Psoas muscle (tissue), 8 donors: ENCODE results near the gene LRFN2. TPM values are rescaled to one million over a fixed set of nuclear protein-coding genes. Genes with fewer than 3 reads are reported as not detected.

Experiments used
- ATAC-seq, 4 donors: fragments of 200-7000 bp; cut with Tn5 transposase; one replicate each; pipeline ENCODE4 v1.9.1; 2020; ENCODE audit warnings: moderate library complexity in 3 of 4, mild to moderate bottlenecking in 2 of 4
- DNase-seq, 2 donors: peaks; one replicate each; pipeline ENCODE4 v3.0.0-alpha.2; 2020
- H3K27ac ChIP-seq: fragments of 200-600 bp; one replicate; pipeline ENCODE4 v1.8.0; 2022
- H3K27me3 ChIP-seq, 3 donors: fragments of 200-600 bp in 1 of 3; one replicate each; pipeline versions ENCODE4 v1.6.1 to v1.8.0; 2013 to 2022; ENCODE audit warnings: low read length in 2 of 3, mild to moderate bottlenecking in 2 of 3, moderate library complexity in 1 of 3; ENCODE audit not compliant: insufficient read depth in 3 of 3
- H3K36me3 ChIP-seq, 2 donors: fragments of 200-600 bp in 1 of 2; one replicate each; pipeline versions ENCODE4 v1.6.1 to v1.8.0; 2013 to 2022; ENCODE audit warnings: low read depth in 1 of 2, mild to moderate bottlenecking in 1 of 2, moderate library complexity in 1 of 2; ENCODE audit not compliant: insufficient read depth in 1 of 2
- H3K4me1 ChIP-seq: fragments of 200-600 bp; one replicate; pipeline ENCODE4 v1.8.0; 2022
- H3K4me3 ChIP-seq: fragments of 200-600 bp; one replicate; pipeline ENCODE4 v1.8.0; 2022; ENCODE audit warnings: mild to moderate bottlenecking
- H3K9me3 ChIP-seq: fragments of 200-600 bp; one replicate; pipeline ENCODE4 v1.8.0; 2022
- WGBS, 3 donors: extraction: QIAGEN DNeasy Blood & Tissue Kit; methylation state at CpG; one replicate each; pipeline versions ENCODE4 v1.1.6 to v1.1.7; 2013; 5-methylcytosine and 5-hydroxymethylcytosine counted together
- intact Hi-C, 2 donors: fragments of 100-400 bp; cut with DNase I; formaldehyde crosslinking; loops; one replicate each; pipeline versions ENCODE4 v1.11.0 to v1.14.2; 2022
- polyA plus RNA-seq, 3 donors: library from polyadenylated mRNA; stranded (reverse); fragments of 200-250 nt; gene quantifications; one replicate each; pipeline ENCODE4 v1.2.3, GENCODE V29; 2013
- total RNA-seq, 4 donors: library from RNA; stranded (reverse); fragmentation: NEBNext Ultra II Directional in 2 of 4; extraction: Animal tissue kit (Norgen Biotek cat#: 25700) in 2 of 4; gene quantifications; one replicate each; pipeline versions ENCODE4 v1.2.1 to v1.2.4, GENCODE V29; 2021 to 2023
- TF ChIP-seq, protein P1 (sequence below): fragments of 200-600 bp; IDR thresholded peaks from one replicate; pipeline ENCODE4 v1.8.0; 2022; ENCODE audit warnings: antibody characterized with exemption
- donor health status: healthy with polysubstance abuse.
- donor health status: DM: no; HTN: no; CAD: no; lungs with moderate emphysema.
- donor health status: Bipolar disorder and iron deficiency.
- donor health status: healthy.
- donor health status: DM: yes; HTN: yes; CAD: no.
- donor health status: DM: no; HTN: no; CAD: no.
- donor health status: DM: no; HTN: no; CAD: no.
- donor health status: DM: yes; HTN: yes; CAD: no.

LRFN2 gene
- total and polyA plus RNA-seq, 7 donors = 0.06 TPM; not detected in 6

DNA sequence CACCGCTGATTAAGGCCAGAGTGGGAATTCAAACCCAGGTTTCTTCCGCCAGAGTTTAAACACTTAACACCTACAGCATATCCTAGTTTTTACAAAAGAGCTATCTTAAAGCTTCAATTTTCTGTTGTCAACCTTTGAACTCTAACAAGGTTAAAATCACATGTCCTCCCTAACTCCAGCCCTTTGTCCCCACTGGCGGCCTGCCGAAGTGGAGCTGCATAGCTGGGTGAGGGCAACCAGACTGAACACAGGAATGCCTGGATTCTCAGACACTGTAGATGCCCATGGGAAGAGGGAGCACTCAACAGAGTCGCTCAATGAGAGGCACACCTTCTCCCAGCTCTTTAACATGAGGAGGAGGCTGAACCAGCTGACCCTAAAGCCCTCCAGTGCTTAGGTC, 59.1 kb downstream of the LRFN2 start:
- H3K4me1 ChIP-seq = no peaks in the 10 kb centered on the region
- intact Hi-C loops = no loop called here
- no peak overlapping the region for H3K27ac ChIP-seq
- TF ChIP-seq, protein P1, sequence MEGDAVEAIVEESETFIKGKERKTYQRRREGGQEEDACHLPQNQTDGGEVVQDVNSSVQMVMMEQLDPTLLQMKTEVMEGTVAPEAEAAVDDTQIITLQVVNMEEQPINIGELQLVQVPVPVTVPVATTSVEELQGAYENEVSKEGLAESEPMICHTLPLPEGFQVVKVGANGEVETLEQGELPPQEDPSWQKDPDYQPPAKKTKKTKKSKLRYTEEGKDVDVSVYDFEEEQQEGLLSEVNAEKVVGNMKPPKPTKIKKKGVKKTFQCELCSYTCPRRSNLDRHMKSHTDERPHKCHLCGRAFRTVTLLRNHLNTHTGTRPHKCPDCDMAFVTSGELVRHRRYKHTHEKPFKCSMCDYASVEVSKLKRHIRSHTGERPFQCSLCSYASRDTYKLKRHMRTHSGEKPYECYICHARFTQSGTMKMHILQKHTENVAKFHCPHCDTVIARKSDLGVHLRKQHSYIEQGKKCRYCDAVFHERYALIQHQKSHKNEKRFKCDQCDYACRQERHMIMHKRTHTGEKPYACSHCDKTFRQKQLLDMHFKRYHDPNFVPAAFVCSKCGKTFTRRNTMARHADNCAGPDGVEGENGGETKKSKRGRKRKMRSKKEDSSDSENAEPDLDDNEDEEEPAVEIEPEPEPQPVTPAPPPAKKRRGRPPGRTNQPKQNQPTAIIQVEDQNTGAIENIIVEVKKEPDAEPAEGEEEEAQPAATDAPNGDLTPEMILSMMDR = no peak
- no peak overlapping the region for H3K4me3 ChIP-seq
- no peaks in the 10 kb centered on the region for H3K27me3 ChIP-seq
- WGBS, 3 donors = 88 to 94% (median 92%) methylated on average over 5 of the region's 5 CpGs
- DNase-seq (no peak), ATAC-seq (no peak)
- no peaks in the 10 kb centered on the region for H3K9me3 ChIP-seq
- H3K36me3 ChIP-seq = no peaks in the 10 kb centered on the region

DNA sequence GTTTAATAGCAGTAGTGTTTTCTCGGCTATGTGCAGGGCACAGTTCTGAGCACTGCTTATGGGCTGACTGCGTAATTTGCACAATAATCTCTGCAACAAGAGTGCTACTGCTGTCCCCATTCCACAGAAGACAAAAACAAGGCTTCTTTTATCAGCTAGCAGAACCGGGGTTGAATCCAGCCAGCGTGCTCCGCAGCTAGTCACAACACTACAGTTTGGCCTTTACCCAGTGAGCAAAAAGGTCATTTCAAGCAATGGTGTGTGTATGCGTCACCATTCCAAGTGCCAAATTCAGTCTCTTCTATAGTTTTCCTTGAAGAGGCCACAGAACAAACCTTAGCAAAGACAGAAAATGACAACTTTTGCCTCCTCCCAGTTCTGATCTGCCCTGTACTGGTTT, 61.1 kb downstream of the LRFN2 start:
- intact Hi-C loops = no loop called here
- Histone ChIP-seq H3K36me3 (no peaks in the 10 kb centered on the region), H3K4me1 (no peaks in the 10 kb centered on the region), H3K27me3 (no peaks in the 10 kb centered on the region), H3K27ac (no peak overlapping the region), H3K9me3 (no peaks in the 10 kb centered on the region), H3K4me3 (no peak overlapping the region)
- no peak for ATAC-seq
- DNase-seq = no peak
- 67 to 88% (median 85%) methylated on average over 6 of the region's 6 CpGs for WGBS, 3 donors
- TF ChIP-seq, protein P1 = no peak

DNA sequence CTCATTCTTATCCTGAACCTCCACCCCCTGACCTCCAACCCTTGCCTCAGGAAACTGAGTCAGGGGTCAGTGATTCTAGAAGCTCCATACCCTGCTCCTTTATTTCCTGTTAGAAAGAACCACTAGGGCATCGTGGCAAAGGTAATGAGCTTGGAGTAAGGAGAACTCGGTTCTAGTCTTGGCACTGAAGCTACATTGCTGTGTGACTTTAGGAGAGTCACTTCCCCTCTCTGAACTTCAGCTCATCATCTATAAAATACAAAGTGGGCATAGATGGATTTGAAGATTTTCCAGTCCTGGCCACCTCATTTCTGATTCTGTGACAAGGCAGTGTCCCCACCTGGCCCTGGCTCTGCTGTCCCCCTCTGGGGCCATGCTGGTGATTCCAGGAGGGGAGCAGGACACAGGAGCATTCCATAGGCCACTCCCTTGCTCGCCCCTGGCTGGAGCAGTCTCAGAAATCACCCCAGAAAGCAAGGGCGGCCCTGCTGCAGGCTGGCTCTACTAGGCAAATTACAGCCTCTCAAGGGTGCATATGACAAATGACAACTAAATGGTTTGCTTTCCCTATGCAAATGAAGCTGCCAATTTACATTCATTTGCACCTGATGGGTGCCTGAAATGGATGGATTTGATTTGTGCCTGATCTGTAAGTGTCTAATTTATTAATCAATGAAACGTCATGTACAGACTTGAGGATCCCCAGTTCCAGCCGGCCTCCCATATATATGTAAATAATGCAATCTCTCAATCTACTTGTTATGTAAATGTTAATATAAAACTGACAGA, 62.2 kb downstream of the LRFN2 start:
- intact Hi-C loops = no loop called here
- no peak overlapping the region for H3K27ac ChIP-seq
- H3K36me3 ChIP-seq = no peaks in the 10 kb centered on the region
- DNase-seq = no peak
- H3K4me3 ChIP-seq = no peak overlapping the region
- no peak for ATAC-seq
- no peaks in the 10 kb centered on the region for H3K27me3 ChIP-seq
- TF ChIP-seq, protein P1 = no peak
- H3K9me3 ChIP-seq = no peaks in the 10 kb centered on the region
- 70 to 81% (median 78%) methylated on average over 6 of the region's 6 CpGs for WGBS, 3 donors
- H3K4me1 ChIP-seq = no peaks in the 10 kb centered on the region

DNA sequence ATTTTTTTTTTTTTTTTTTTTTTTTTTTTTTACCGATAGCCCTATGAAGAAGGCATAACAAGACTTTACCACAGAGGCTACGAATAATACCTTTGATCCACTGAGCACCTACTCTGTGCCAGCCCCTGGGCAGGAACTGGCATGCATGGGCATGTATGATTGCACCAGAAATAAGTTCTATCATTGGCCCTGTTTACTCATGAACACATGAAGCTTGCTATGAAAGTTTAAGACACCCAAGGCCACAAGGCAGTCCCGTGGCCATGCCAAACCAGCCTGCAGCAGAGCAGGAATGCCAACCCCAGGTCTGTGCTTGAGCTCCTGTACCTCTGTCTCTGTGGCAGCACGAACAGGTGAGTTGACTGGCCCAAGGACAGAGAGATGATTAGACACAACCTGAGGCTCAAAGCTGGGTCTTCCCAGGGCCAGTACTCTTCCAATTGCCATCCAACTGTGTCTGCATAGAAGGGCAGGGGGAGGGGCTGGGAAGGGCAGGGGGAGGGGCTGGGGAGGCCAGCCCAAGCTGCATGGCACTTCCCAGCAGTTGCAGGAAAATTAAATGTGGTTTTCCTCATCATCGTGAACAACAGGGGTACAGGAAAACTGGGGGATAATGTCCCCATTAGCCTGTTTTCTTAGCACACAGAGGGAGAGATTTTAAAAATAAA, 63.5 kb downstream of the LRFN2 start:
- H3K4me3 ChIP-seq = no peak overlapping the region
- H3K36me3 ChIP-seq = no peaks in the 10 kb centered on the region
- H3K4me1 ChIP-seq = no peaks in the 10 kb centered on the region
- H3K9me3 ChIP-seq = no peaks in the 10 kb centered on the region
- WGBS, 3 donors = 64 to 68% (median 66%) methylated on average over 5 of the region's 5 CpGs
- ATAC-seq (no peak), DNase-seq (no peak)
- no peaks in the 10 kb centered on the region for H3K27me3 ChIP-seq
- no peak overlapping the region for H3K27ac ChIP-seq
- TF ChIP-seq, protein P1 = no peak
- intact Hi-C loops = no loop called here
